Osteocyte (in vitro differentiated cells): Measurements from ENCODE around the gene MAP7. TPM values are rescaled to one million over a fixed set of nuclear protein-coding genes. Genes with fewer than 3 reads are reported as not detected.

ENCODE experiments used
- DNase-seq: peaks from one replicate; pipeline ENCODE4 v3.0.0; 2021; ENCODE audit warnings: mixed read lengths; ENCODE audit not compliant: unreplicated experiment; ENCODE audit errors: extremely low spot score
- H3K27ac Mint-ChIP-seq: one replicate; pipeline ENCODE4 v1.8.0; 2021; ENCODE audit warnings: mild to moderate bottlenecking, mixed read lengths; ENCODE audit not compliant: unreplicated experiment
- H3K27me3 Mint-ChIP-seq: one replicate; pipeline ENCODE4 v1.8.0; 2021; ENCODE audit warnings: mixed read lengths; ENCODE audit not compliant: unreplicated experiment
- H3K36me3 Mint-ChIP-seq: one replicate; pipeline ENCODE4 v1.8.0; 2021; ENCODE audit warnings: mixed read lengths; ENCODE audit not compliant: unreplicated experiment
- H3K4me1 Mint-ChIP-seq: one replicate; pipeline ENCODE4 v1.8.0; 2021; ENCODE audit warnings: mixed read lengths; ENCODE audit not compliant: unreplicated experiment
- H3K4me3 Mint-ChIP-seq: one replicate; pipeline ENCODE4 v1.8.0; 2021; ENCODE audit warnings: mild to moderate bottlenecking, moderate library complexity, mixed read lengths; ENCODE audit not compliant: unreplicated experiment
- H3K9me3 Mint-ChIP-seq: one replicate; pipeline ENCODE4 v1.8.0; 2021; ENCODE audit warnings: mixed read lengths; ENCODE audit not compliant: unreplicated experiment
- total RNA-seq: library from RNA; stranded (reverse); gene quantifications from 2 replicates; pipeline ENCODE4 v1.2.1, GENCODE V29; 2021
- TF ChIP-seq, protein P1 (sequence below): fragments of 200-600 bp; sonication (generic); IDR thresholded peaks from 2 replicates; pipeline ENCODE4 v1.5.0; 2021; ENCODE audit warnings: antibody characterized with exemption, mild to moderate bottlenecking, moderate library complexity

Gene MAP7
- total RNA-seq, 1 donor from 2014 or later = 0.38 TPM

DNA sequence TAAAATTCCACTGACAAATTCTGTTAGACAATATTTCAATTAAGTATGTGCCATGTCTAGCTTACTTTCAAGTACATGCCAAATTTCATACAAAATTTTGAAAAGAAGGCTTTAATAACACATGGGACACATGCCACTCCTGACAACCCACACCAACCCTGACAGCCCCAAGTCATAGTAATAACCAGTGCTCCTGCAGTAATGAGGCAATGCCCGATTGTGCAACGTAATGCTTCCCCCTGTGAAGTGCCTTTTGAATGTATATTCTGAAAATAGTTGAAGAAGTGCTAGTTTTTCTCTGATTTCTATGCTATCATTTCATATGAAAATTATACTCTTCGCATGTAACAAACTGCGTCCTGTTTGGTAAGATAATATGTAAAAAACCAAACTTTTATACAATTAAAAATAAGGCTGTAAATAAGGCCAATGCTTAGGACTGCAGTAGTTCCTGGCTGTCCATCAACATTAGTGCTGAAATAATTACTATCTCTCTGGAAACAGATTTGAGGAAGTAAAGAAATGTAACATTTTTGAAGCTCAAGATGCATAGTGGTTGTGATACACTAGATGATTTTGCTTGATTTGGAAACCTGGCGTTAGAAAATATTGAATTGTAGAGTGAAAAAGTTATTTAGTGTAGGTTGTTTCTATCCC, 134.7 kb downstream of the MAP7 start:
- Mint-ChIP-seq H3K9me3 (no peaks in the 10 kb centered on the region), H3K27me3 (peaks cover 6% of the 10 kb centered on the region), H3K4me3 (no peak overlapping the region), H3K36me3 (no peaks in the 10 kb centered on the region), H3K27ac (no peak overlapping the region), H3K4me1 (no peaks in the 10 kb centered on the region)
- TF ChIP-seq, protein P1, sequence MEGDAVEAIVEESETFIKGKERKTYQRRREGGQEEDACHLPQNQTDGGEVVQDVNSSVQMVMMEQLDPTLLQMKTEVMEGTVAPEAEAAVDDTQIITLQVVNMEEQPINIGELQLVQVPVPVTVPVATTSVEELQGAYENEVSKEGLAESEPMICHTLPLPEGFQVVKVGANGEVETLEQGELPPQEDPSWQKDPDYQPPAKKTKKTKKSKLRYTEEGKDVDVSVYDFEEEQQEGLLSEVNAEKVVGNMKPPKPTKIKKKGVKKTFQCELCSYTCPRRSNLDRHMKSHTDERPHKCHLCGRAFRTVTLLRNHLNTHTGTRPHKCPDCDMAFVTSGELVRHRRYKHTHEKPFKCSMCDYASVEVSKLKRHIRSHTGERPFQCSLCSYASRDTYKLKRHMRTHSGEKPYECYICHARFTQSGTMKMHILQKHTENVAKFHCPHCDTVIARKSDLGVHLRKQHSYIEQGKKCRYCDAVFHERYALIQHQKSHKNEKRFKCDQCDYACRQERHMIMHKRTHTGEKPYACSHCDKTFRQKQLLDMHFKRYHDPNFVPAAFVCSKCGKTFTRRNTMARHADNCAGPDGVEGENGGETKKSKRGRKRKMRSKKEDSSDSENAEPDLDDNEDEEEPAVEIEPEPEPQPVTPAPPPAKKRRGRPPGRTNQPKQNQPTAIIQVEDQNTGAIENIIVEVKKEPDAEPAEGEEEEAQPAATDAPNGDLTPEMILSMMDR = no peak
- no peak for DNase-seq

DNA sequence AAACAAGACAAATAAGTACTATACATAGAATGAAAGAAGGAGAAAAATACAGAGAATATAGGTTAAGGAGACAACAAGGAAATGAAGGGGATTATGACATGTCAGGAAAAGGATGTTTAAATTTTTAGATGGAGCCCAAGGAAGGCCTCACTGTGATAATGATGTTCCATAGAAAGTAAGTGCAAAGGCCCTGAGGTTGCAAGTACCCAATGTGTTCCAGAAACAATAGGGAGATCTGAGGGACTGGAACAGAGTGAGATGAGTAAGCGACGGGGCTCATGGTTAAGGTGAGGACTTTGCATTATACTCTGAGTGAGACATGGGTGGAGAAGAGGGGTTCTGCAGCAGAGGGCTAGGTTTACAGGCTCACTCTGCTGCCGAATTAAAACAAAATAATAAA, 137.8 kb downstream of the MAP7 start:
- H3K4me3 Mint-ChIP-seq = no peak overlapping the region
- no peak overlapping the region for H3K27ac Mint-ChIP-seq
- H3K4me1 Mint-ChIP-seq = no peaks in the 10 kb centered on the region
- no peak for DNase-seq
- H3K27me3 Mint-ChIP-seq = peaks cover 9% of the 10 kb centered on the region
- no peaks in the 10 kb centered on the region for H3K36me3 Mint-ChIP-seq
- TF ChIP-seq, protein P1 = no peak
- no peaks in the 10 kb centered on the region for H3K9me3 Mint-ChIP-seq

DNA sequence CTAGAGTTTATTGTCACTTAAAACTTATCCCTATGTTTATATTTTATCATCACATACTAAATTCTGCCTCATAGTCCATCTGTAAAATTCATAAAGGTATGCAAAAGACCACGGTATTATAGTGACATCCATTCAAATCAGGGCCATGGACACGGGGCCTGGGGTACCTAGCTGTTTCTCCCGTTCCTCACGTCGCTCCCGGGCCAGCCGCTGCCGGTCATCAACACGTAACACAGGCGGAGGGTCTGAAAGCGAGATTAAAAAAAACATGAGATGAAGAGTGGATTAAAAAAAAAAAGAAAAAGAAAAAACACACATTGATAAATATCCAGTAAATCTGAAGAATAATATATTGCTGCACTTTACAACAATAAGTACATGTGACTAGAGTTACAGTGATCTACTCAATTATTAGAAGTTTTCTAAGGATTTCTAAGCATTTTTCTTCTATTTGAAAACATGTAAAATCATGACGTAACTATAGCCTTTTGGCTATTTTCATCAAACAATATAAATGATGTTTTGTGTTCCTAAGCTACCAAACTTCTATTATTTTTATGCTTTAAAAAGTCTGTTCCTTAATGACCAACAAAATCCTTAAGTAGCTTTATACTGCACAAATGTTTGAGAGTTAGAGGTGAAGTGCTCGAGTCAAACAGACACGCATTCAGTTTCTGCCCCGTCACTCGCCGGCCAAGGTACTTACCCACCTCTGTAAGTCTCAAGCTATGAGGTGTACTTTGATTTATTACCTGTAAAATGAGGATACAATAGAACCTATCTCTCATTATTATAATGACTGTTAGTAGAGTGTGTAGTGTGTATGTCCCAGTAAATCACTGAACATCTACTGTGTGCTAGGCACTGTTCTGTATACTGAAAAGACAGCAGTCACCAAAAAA, 138.5 kb downstream of the MAP7 start:
- no peak for DNase-seq
- Mint-ChIP-seq H3K4me3 (no peak overlapping the region), H3K36me3 (no peaks in the 10 kb centered on the region), H3K9me3 (no peaks in the 10 kb centered on the region), H3K4me1 (no peaks in the 10 kb centered on the region), H3K27me3 (peaks cover 14% of the 10 kb centered on the region), H3K27ac (no peak overlapping the region)
- TF ChIP-seq, protein P1 = no peak

DNA sequence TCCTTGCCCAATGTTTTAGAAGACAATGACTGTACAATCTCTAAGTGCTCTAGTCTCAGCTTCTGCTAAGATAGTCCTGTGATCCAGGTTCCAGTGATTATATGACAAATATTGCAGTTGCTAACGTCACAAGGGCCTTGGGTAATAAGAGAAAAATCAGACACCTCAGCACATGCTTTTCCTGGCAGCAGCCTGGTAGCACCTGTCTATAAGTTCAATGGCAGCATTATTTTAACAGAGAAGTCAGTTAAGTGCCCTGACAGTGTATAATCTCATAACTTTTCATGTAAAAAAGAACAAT, 139.2 kb downstream of the MAP7 start:
- H3K36me3 Mint-ChIP-seq = no peaks in the 10 kb centered on the region
- TF ChIP-seq, protein P1 = no peak
- no peaks in the 10 kb centered on the region for H3K4me1 Mint-ChIP-seq
- H3K9me3 Mint-ChIP-seq = no peaks in the 10 kb centered on the region
- H3K27me3 Mint-ChIP-seq = peaks cover 14% of the 10 kb centered on the region
- H3K27ac Mint-ChIP-seq = no peak overlapping the region
- no peak overlapping the region for H3K4me3 Mint-ChIP-seq
- no peak for DNase-seq
